Smooth muscle cell (in vitro differentiated cells): ENCODE data around the gene KCNG2. TPM values are rescaled to one million over a fixed set of nuclear protein-coding genes. Genes with fewer than 3 reads are reported as not detected.

Source experiments
- DNase-seq: peaks from one replicate; lab custom pipeline; 2025; ENCODE audit not compliant: unreplicated experiment; lab: John Stamatoyannopoulos, UW
- H2AFZ ChIP-seq: fragments of 200-600 bp; sonication (generic); 2 replicates; pipeline ENCODE4 v1.6.0; 2016; ENCODE audit warnings: antibody characterized with exemption, low read depth, mild to moderate bottlenecking
- H3F3A ChIP-seq: fragments of 200-600 bp; sonication (generic); 2 replicates; pipeline ENCODE4 v1.6.0; 2017; ENCODE audit warnings: antibody characterized with exemption, low read depth
- H3K27ac ChIP-seq: fragments of 200-600 bp; sonication (generic); 2 replicates; pipeline ENCODE4 v1.5.1; 2016; ENCODE audit warnings: low read depth, mild to moderate bottlenecking
- H3K27me3 ChIP-seq: fragments of 200-600 bp; sonication (generic); 2 replicates; pipeline ENCODE4 v1.6.1; 2016; ENCODE audit warnings: low read depth, mild to moderate bottlenecking
- H3K36me3 ChIP-seq: fragments of 200-600 bp; sonication (generic); 2 replicates; pipeline ENCODE4 v1.5.1; 2016; ENCODE audit warnings: low read depth
- H3K4me1 ChIP-seq: fragments of 200-600 bp; sonication (generic); 2 replicates; pipeline ENCODE4 v1.5.1; 2016; ENCODE audit warnings: low read depth
- H3K4me2 ChIP-seq: fragments of 200-600 bp; sonication (generic); 2 replicates; pipeline ENCODE4 v1.6.0; 2016; ENCODE audit warnings: mild to moderate bottlenecking
- H3K4me3 ChIP-seq: fragments of 200-600 bp; sonication (generic); 2 replicates; pipeline ENCODE4 v1.5.1; 2016; ENCODE audit warnings: mild to moderate bottlenecking
- H3K79me2 ChIP-seq: fragments of 200-600 bp; sonication (generic); 2 replicates; pipeline ENCODE4 v1.6.0; 2016; ENCODE audit warnings: low read depth, mild to moderate bottlenecking
- H3K9ac ChIP-seq: fragments of 200-600 bp; sonication (generic); 2 replicates; pipeline ENCODE4 v1.6.0; 2016; ENCODE audit warnings: low read depth
- H3K9me3 ChIP-seq: fragments of 200-600 bp; sonication (generic); replicated peaks from 2 replicates; pipeline ENCODE4 v1.5.1; 2016; ENCODE audit warnings: low read depth
- H4K20me1 ChIP-seq: fragments of 200-600 bp; sonication (generic); 2 replicates; pipeline ENCODE4 v1.6.0; 2016; ENCODE audit warnings: low read depth
- CTCF ChIP-seq: fragments of 200-600 bp; sonication (generic); IDR thresholded peaks from 2 replicates; pipeline ENCODE4 v1.5.1; 2017; ENCODE audit warnings: borderline replicate concordance, mild to moderate bottlenecking, antibody characterized with exemption; ENCODE audit not compliant: insufficient read depth, poor library complexity, severe bottlenecking
- WGBS: methylation state at CpG from one replicate; pipeline ENCODE4 v1.1.7; 2016; ENCODE audit warnings: low lambda C conversion rate; 5-methylcytosine and 5-hydroxymethylcytosine counted together
- polyA plus RNA-seq: library from polyadenylated mRNA; unstranded; fragments of >200 nt; fragmentation: Nextera tagmentation; extraction: Ambion mirVana; gene quantifications from 2 replicates; pipeline ENCODE4 v1.2.1, GENCODE V29; 2016
- total RNA-seq: library from RNA; depleted of rRNA; stranded (reverse); fragments of >200 nt; gene quantifications from 2 replicates; pipeline ENCODE4 v1.2.3, GENCODE V29; 2014

KCNG2 gene
- total and polyA plus RNA-seq, 2 experiments from 2014 or later, result 0.17 TPM; not detected in 1

GRCh38 chr18:79947054-79947755 lies 149.5 kb downstream of the KCNG2 start:
- Histone ChIP-seq H3K9ac (no peak overlapping the region), H4K20me1 (peaks cover 84% of the 10 kb centered on the region), H3K4me2 (no peak overlapping the region), H3K4me1 (peaks cover 10% of the 10 kb centered on the region), H3K27me3 (no peaks in the 10 kb centered on the region), H3K27ac (no peak overlapping the region), H3K9me3 (no peaks in the 10 kb centered on the region), H2AFZ (no peak overlapping the region), H3K4me3 (no peak overlapping the region), H3K79me2 (peaks cover 63% of the 10 kb centered on the region), H3F3A (no peaks in the 10 kb centered on the region), H3K36me3 (no peaks in the 10 kb centered on the region)
- no peak for DNase-seq
- no peak for TF ChIP-seq CTCF
- 95% methylated on average over 13 of the region's 14 CpGs for WGBS

- TF ChIP-seq CTCF, result no peak
- Histone ChIP-seq H4K20me1 (peaks cover 75% of the 10 kb centered on the region), H3K4me2 (no peak overlapping the region), H2AFZ (no peak overlapping the region), H3K9ac (no peak overlapping the region), H3K79me2 (peaks cover 63% of the 10 kb centered on the region), H3K27me3 (no peaks in the 10 kb centered on the region), H3K9me3 (no peaks in the 10 kb centered on the region), H3K36me3 (no peaks in the 10 kb centered on the region), H3K4me1 (peaks cover 13% of the 10 kb centered on the region), H3K4me3 (no peak overlapping the region), H3K27ac (no peak overlapping the region), H3F3A (no peaks in the 10 kb centered on the region)
- WGBS, result 90% methylated on average over 15 of the region's 15 CpGs
- no peak for DNase-seq
Observed at GRCh38 chr18:79947881-79948610, 150.3 kb downstream of the KCNG2 start.

GRCh38 chr18:79948719-79949411 lies 151.1 kb downstream of the KCNG2 start:
- 94% methylated on average over 23 of the region's 23 CpGs for WGBS
- Histone ChIP-seq H3K4me2 (no peak overlapping the region), H3K4me3 (no peak overlapping the region), H3K9ac (no peak overlapping the region), H3K9me3 (no peaks in the 10 kb centered on the region), H3K4me1 (peaks cover 15% of the 10 kb centered on the region), H3K27me3 (no peaks in the 10 kb centered on the region), H3K27ac (no peak overlapping the region), H3K36me3 (no peaks in the 10 kb centered on the region), H2AFZ (no peak overlapping the region), H3K79me2 (peaks cover 63% of the 10 kb centered on the region), H4K20me1 (peaks cover 67% of the 10 kb centered on the region), H3F3A (no peaks in the 10 kb centered on the region)
- no peak for DNase-seq
- no peak for TF ChIP-seq CTCF

Other genes with a start within 250 kb of the KCNG2 start
- gene CTDP1, start 118.1 kb upstream of the KCNG2 start, total RNA-seq, result 7.7 and 14.1 TPM in 2 replicates
- gene CTDP1, start 118.1 kb upstream of the KCNG2 start, polyA plus RNA-seq, result 18.4 and 20.5 TPM in 2 replicates
- gene SLC66A2, start 153.7 kb downstream of the KCNG2 start, total RNA-seq, result 21.2 and 23.6 TPM in 2 replicates
- gene SLC66A2, start 153.7 kb downstream of the KCNG2 start, polyA plus RNA-seq, result 37.2 and 37.9 TPM in 2 replicates
- 11.8 and 24.6 TPM in 2 replicates for gene HSBP1L1, start 166.7 kb downstream of the KCNG2 start, total RNA-seq
- gene HSBP1L1, start 166.7 kb downstream of the KCNG2 start, polyA plus RNA-seq, result 12.4 and 23.5 TPM in 2 replicates
- 61.1 and 62.2 TPM in 2 replicates for gene TXNL4A, start 190.6 kb downstream of the KCNG2 start, total RNA-seq
- gene TXNL4A, start 190.6 kb downstream of the KCNG2 start, polyA plus RNA-seq, result 243 and 254 TPM in 2 replicates
- 15.0 and 16.3 TPM in 2 replicates for gene RBFA, start 236.5 kb downstream of the KCNG2 start, total RNA-seq
- gene RBFA, start 236.5 kb downstream of the KCNG2 start, polyA plus RNA-seq, result 15.5 and 15.7 TPM in 2 replicates